ENCODE data around the gene CUEDC2.
A peak's percentile ranks its signal among the peaks of the same experiment; 100 is the strongest.

The CUEDC2 gene

DNA sequence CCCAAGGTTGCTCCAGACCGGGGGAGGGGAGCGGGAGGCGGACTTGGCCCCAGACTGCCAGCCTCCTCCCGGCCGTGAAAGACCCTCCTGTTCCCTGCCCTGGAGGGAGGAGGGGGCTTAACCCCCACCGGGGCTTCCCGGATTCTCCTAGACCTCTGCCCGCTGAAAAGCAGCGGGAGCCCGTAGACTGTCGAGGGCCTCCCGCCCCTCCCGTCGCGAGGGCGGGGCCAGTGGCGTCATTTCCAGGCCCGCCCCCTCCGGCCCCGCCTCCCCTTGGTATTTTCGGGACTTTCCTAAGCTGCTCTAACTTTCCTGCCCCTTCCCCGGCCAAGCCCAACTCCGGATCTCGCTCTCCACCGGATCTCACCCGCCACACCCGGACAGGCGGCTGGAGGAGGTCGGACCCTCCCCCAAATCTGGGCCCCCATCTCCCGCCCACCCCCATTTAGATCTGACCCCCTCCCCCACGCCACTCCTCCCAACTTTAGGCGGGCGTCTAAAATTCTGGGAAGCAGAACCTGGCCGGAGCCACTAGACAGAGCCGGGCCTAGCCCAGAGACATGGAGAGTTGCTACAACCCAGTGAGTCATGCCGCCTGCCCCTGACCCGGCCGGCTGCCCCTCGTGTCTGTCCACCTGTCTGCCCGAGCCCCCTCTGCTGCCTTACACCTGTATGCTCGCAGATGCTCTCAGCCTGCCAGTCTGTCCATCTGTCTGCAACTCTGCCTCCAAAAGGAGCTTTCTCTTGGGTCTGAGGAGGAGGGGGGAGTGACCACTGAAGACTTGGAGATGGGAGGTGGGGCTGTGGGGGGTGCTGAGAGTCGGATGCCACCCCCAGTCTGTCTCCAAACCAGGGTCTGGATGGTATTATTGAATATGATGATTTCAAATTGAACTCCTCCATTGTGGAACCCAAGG lies 36.7 kb downstream of the CUEDC2 start, which contains the start of gene NFKB2:
NFKB2 (plus strand) TSS at position 306 of the 917 bp plus-strand sequence; CDS start at position 561, 255 bp downstream.
- DNase-seq = peak; percentile 38 to 64

DNA sequence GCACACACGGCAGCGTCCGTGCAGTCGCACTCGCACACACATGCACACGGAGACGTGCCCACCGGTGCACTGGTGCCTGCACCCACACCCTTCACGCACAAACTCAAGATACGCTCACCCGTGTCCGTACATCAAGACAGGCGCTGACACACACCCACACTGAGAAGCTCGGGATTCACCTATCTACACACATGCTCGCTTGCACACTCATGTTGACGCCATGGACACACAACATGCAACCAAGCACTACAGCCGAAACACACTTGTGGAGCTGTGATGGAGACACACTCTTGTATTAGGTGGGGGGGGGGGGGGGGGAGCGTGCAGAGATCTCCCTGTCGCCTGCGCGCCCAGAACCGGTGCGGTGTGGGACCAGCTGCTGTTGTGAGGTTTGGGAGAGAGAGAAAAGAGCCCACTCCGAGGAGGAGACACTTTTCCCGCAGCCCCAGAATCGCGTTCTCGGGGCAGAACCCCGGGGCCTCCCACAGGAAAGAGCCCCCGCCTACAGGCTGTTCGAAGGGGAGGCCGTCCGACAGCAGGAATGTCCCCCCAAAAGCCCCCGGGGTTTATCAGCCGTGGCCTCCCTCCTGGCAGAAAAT lies 37.5 kb downstream of the CUEDC2 start:
- no peak for DNase-seq

DNA sequence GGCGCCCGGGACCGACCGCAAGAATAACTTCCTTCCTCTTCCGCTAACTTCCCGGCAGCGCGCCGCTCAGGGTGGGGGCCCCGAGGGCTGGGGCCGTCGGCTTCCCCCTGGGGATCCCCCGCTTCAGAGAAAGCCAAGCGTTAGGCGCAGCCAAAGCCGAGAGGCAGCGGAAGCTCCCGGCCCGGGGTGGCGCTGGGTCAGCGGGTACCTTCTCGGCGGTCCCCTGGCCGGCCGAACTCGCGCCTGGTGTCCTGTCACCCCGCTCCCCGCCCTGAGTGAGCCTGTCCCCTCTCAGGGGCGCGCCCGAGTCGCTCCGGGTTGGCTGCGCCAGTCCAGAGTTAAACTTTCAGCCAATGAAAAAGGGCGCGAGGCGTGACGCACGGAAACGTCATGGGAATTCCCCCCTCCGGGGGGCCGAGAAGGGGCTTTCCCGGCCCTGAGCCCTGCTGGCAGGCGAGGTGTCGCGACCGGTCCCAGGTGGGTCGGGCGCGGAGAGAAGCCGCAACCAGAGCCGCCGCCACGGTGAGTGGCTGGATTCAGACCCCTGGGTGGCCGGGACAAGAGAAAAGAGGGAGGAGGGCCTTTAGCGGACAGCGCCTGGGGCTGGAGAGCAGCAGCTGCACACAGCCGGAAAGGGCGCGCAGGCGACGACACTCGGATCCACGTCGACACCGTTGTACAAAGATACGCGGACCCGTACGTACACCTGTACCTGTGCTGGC lies 38.1 kb downstream of the CUEDC2 start:
- DNase-seq = peak; percentile 84 to 85

DNA sequence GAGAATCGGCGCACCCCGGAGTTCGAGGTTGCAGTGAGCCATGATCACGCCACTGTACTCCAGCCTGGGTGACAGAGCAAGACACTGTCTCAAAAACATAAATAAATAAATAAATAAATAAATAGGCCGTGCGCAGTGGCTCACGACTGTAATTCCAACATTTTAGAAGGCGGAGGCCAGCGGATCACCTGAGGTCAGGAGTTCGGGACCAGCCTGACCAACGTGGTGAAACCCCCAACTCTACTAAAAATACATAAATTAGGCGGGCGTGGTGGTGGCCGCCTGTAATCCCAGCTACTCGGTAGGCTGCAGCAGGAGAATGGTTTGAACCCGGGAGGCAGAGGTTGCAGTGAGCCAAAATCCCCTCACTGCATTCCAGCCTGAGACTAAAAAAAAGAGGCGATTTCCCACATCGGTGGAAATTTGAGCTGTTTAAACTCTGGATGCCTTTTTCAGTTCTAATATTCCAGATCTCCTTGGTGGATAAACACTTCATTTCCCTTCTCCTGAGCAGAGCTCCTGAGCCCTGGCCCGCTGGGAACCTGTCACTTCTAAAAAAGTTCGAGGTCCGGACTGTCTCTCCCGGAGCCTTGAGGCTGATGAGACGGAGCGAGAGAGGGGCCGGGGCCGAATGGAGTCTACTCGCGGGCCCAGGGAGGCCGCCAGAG lies 38.8 kb downstream of the CUEDC2 start:
- DNase-seq = no peak

DNA sequence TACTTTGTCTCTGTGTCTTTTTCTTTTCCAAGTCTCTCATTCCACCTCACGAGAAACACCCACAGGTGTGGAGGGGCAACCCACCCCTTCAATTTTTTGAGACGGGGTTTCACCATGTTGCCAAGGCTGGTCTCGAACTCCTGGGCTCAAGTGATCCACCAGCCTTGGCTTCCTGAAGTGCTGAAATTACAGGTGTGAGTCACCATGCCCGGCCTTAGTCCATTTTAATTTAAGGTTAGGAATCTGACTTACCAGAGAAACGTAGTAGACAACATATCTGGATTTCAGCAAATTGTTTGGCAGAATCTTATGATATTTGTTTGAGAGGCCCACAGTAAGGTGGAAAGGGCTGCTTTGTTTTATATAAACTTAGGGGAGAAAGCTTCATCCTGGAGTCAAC lies 40.1 kb downstream of the CUEDC2 start:
- no peak for DNase-seq

DNA sequence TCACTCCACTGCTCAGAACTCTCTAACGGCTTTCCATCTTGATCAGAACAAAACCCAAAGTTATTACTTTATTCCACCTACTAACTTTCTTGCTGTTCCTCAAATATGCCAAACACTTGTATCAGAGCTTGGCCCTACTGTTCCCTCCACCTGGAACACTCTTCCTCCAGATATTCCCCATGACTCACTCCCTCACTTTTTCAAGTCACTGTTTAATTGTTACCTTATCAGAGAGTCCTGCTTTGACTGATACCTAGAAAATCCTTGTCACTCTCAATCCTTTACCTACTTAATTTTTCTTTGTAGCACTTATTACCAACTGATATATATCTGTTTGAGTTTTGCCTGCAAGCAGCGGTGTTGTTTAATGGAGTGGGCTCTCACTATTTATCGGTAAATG lies 42.5 kb downstream of the CUEDC2 start:
- no peak for DNase-seq

DNA sequence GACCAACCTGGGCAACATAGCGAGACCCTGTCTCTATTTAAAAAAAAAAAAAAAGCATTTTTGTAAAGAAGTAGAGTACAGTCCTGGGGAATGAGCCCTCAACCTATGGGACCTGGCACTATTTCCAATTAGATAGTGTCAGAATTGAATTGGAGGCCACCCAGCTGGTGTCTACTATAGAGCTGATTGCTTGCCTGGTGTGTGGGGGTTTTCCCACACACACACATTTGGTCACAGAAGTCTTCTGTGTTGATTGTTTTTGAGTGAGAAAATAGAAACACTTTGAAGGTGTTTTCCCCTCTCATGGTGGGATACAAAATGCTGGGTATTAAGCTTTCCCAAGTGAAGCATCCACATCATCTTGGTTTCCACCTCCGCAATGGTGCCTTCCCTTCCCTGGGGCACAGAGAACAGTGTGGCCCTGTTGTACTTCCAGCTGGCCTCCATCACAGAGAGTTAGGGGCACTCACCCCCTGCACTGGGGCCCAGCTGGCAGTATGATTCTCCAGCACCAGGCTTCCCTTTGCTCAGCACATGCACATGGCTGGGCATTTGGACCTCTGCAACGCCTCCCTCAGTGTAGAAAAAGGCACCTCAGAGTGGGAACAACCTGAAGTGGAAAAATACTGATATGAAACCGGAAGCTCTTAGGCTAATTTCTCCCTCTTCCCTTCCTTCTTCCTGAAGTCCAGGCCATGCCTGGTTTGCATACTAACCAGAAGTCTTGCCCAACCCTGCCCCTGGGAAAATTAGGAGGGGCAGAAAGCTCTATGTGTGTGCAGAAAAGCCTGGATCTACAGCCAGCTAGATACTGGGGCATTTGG lies 47.6 kb downstream of the CUEDC2 start:
- DNase-seq = no peak

DNA sequence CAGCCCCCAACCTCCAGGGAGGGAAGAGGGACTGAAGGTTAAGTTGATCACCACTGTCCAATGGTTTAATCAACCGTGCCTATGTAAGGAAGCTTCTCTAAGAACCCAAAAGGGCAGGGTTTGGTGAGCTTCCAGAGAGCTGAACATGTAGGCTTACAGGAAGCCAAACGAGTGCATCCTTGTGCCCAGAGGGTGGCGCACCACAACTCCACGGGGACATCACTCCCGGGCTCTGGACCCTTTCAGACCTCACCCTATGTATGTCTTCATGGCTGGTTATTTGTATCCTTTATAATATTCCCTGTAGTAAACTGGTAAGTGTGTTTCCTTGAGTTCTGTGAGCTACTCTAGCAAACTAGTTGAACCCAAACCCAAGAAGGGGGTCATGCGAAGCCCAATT lies 48.3 kb downstream of the CUEDC2 start:
- DNase-seq = no peak

DNA sequence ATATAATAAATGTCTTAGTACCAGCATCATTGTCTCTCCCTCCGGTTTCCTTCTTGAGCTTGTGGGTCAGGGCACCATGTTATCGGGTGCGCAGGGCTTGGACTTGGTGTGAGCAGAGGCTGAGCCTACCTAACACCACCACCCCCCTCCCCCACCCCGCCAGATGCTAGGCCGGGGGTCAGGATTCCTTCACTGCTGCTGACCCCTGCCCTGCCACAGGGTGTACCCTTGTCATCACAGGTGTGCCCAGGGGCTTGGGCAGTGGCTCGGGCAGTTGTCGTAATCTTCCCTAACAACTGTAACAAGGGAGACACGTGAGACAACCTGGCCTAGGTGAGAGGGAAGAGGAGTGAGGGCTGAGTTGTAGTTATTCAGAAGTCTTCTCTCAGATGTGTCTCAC lies 49.5 kb downstream of the CUEDC2 start:
- DNase-seq = no peak

DNA sequence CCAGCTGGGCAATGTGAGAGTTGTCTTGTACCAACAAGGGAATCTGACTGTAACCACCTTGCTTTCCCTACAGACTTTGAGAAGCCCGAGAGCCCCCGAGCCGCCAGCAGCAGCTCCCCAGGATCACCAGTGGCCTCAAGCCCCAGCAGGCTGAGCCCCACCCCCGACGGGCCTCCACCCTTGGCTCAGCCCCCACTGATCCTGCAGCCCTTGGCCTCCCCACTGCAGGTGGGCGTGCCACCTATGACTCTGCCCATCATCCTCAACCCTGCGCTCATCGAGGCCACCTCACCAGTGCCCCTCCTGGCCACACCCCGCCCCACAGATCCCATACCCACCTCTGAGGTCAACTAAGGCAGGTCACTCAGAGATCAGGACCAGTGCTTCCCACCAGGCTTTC lies 50.4 kb downstream of the CUEDC2 start:
- no peak for DNase-seq

DNA sequence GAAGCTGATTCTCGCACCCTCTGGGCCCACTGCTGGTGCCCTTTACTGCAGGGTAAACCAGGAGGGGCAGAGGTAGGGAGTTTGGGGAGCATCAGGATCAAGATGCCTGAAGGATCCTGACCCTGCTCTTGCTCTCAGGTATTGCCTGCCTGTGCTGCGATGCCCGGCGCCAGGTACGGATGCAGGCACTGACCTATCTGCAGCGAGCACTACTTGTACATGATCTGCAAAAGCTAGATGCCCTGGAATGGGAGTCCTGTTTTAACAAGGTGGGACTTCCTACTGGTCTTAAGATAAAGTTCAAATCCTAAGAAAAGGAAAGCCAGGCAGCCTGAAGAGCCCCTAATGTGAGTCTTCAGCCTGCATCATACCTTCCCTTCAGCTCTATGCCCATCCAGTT lies 53.0 kb downstream of the CUEDC2 start:
- DNase-seq = no peak

DNA sequence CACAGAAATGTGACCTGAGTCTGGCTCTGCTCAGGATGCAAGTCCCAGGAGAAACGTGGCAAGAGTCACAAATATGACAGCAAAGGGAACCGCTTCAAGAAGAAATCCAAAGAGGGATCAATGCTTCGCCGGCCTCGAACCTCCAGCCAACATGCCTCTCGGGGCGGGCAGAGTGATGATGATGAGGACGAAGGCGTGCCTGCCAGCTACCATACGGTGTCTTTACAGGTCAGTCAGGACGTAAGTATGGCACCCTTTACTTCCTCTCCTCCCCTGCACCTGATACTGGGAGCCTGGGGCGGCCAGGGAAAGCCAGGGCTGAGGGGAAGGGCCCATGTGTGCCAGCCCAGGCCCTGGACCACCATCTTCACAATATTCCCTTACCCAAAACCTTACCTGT lies 55.5 kb downstream of the CUEDC2 start:
- DNase-seq = no peak

DNA sequence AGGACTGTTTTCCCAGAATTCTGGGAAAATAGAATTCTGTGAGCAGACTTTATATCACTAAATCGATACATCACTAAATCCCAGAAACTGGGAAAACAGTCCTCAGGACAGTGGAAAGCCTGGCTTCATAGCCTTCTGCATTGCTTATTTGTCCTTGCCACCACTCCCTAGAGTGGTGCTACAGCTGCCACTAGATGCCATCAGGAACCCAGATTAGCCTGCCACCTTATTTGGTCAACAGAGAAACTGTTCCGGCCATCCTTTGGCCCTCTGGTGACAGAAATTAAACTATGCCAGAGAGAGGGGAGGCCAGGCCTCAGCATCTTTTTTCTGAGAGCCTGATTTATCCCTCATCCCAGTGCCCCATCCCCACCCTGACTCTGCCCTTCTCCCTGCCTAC lies 56.5 kb downstream of the CUEDC2 start:
- DNase-seq = no peak

DNA sequence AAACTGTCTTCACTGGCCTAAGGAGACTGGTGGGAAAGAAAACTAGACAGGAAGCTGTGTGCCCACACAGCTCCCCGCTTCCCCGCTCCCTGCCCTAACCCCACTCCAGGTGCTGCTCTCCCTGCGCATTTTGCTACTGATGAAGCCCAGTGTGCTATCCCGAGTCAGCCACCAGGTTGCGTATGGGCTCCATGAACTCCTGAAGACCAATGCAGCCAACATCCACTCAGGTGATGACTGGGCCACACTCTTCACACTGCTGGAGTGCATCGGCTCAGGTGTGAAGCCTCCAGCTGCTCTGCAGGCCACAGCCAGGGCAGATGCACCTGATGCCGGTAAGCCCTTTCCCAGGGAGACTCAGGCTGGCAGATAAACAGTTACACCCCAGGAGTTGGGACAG lies 57.1 kb downstream of the CUEDC2 start:
- DNase-seq = no peak

Measured in AML-193 (cell line).